AG09319 (cell line): ENCODE data around the gene TIE1.

Experiments used
- DNase-seq: peaks from one replicate; pipeline ENCODE4 v3.0.0-alpha.2; 2010; ENCODE audit warnings: low read depth; ENCODE audit errors: extremely low read depth
- CTCF ChIP-seq: IDR thresholded peaks from 2 replicates; pipeline ENCODE4 v1.5.1; 2011; ENCODE audit warnings: low read depth, mild to moderate bottlenecking, inconsistent platforms, low read length, moderate library complexity

TIE1 gene

GRCh38 chr1:43258370-43258769 is 42.4 kb upstream of the TIE1 start:
- TF ChIP-seq CTCF, result no peak
- DNase-seq, result no peak

GRCh38 chr1:43265431-43265830 is 35.4 kb upstream of the TIE1 start:
- TF ChIP-seq CTCF, result no peak
- no peak for DNase-seq

- TF ChIP-seq CTCF, result no peak
- no peak for DNase-seq
Measured at GRCh38 chr1:43266881-43267280, 33.9 kb upstream of the TIE1 start.

- TF ChIP-seq CTCF, result no peak
- DNase-seq, result peak; percentile 52
Measured at GRCh38 chr1:43267291-43267805, 33.4 kb upstream of the TIE1 start.

GRCh38 chr1:43267818-43268425 is 32.9 kb upstream of the TIE1 start:
- no peak for DNase-seq
- no peak for TF ChIP-seq CTCF

- TF ChIP-seq CTCF, result no peak
- no peak for DNase-seq
Measured at GRCh38 chr1:43269627-43270375, 31.0 kb upstream of the TIE1 start, which contains the start of gene TMEM125. Gene TMEM125 (plus strand): TSS chr1:43269983. CDS start chr1:43272723, 2,740 bp downstream.

- no peak for DNase-seq
- no peak for TF ChIP-seq CTCF
Measured at GRCh38 chr1:43270421-43271095, 30.2 kb upstream of the TIE1 start.
